GM19324 (cell line): ENCODE data around the gene VWA3B.
"Not testable (repeated sequence)": the region's sequence is repeated elsewhere in the genome, so short reads cannot be mapped to it uniquely, and the experiment has no call there.

Experiments used
- ATAC-seq: cut with Tn5 transposase; IDR thresholded peaks from one replicate; pipeline ENCODE4 v1.9.1; 2021; ENCODE audit warnings: mild to moderate bottlenecking, moderate library complexity; ENCODE audit not compliant: unreplicated experiment, low FRiP score

Gene VWA3B

GRCh38 chr2:98087447-98088020, 567 bp downstream of the VWA3B start:
- ATAC-seq = no peak

- no peak for ATAC-seq
Measured at GRCh38 chr2:98088261-98088660, 1.3 kb downstream of the VWA3B start.

GRCh38 chr2:98089941-98090340, 3.0 kb downstream of the VWA3B start:
- ATAC-seq = no peak

- no peak for ATAC-seq
Measured at GRCh38 chr2:98090951-98091350, 4.0 kb downstream of the VWA3B start.

- ATAC-seq = no peak
Measured at GRCh38 chr2:98091738-98092137, 4.8 kb downstream of the VWA3B start.

- no peak for ATAC-seq
Measured at GRCh38 chr2:98093146-98093545, 6.2 kb downstream of the VWA3B start.

- ATAC-seq = no peak
Measured at GRCh38 chr2:98093611-98094010, 6.6 kb downstream of the VWA3B start.

GRCh38 chr2:98099939-98100743, 13.2 kb downstream of the VWA3B start:
- no peak for ATAC-seq

GRCh38 chr2:98102315-98102714, 15.3 kb downstream of the VWA3B start:
- ATAC-seq = not testable (repeated sequence)

- ATAC-seq = no peak
Measured at GRCh38 chr2:98102878-98103277, 15.9 kb downstream of the VWA3B start.

GRCh38 chr2:98108110-98108509, 21.1 kb downstream of the VWA3B start:
- no peak for ATAC-seq

GRCh38 chr2:98110741-98111140, 23.8 kb downstream of the VWA3B start:
- ATAC-seq = no peak

GRCh38 chr2:98114643-98115330, 27.8 kb downstream of the VWA3B start:
- no peak for ATAC-seq

- no peak for ATAC-seq
Measured at GRCh38 chr2:98118161-98118560, 31.2 kb downstream of the VWA3B start.

GRCh38 chr2:98118852-98119251, 31.9 kb downstream of the VWA3B start:
- no peak for ATAC-seq

- no peak for ATAC-seq
Measured at GRCh38 chr2:98121149-98121548, 34.2 kb downstream of the VWA3B start.

GRCh38 chr2:98122524-98122923, 35.6 kb downstream of the VWA3B start:
- no peak for ATAC-seq

GRCh38 chr2:98123286-98123685, 36.3 kb downstream of the VWA3B start:
- ATAC-seq = no peak

- no peak for ATAC-seq
Measured at GRCh38 chr2:98126061-98126460, 39.1 kb downstream of the VWA3B start.

GRCh38 chr2:98127229-98127989, 40.4 kb downstream of the VWA3B start:
- ATAC-seq = no peak

GRCh38 chr2:98128556-98129109, 41.7 kb downstream of the VWA3B start:
- ATAC-seq = no peak
